ENCODE results near the gene SLC1A4.

- TF ChIP-seq CTCF (IDR thresholded peaks at IDR 0.05), result no peak
- TF ChIP-seq EP300 (IDR thresholded peaks at IDR 0.05), result no peak
- no peak for TF ChIP-seq POLR2AphosphoS5 (IDR thresholded peaks at IDR 0.05)
- no peak for TF ChIP-seq POLR2A (IDR thresholded peaks at IDR 0.05)
Observed at GRCh38 chr2:65043001-65043400, 53.8 kb downstream of the SLC1A4 start.
